BLaER1 (cell line): ENCODE data around the gene MLST8.

Experiments used
- H3K27ac ChIP-seq: shearing (Covaris generic); formaldehyde crosslinking; 2 replicates; pipeline ENCODE4 v1.8.1; 2022
- H3K27me3 ChIP-seq: shearing (Covaris generic); formaldehyde crosslinking; 2 replicates; pipeline ENCODE4 v1.8.1; 2022
- H3K36me3 ChIP-seq: shearing (Covaris generic); formaldehyde crosslinking; 2 replicates; pipeline ENCODE4 v1.8.1; 2022
- H3K4me1 ChIP-seq: shearing (Covaris generic); formaldehyde crosslinking; 2 replicates; pipeline ENCODE4 v1.8.1; 2022
- H3K4me2 ChIP-seq: shearing (Covaris generic); formaldehyde crosslinking; 2 replicates; pipeline ENCODE4 v1.8.1; 2022
- H3K4me3 ChIP-seq: shearing (Covaris generic); formaldehyde crosslinking; 2 replicates; pipeline ENCODE4 v1.8.1; 2022
- H3K9ac ChIP-seq: shearing (Covaris generic); formaldehyde crosslinking; 2 replicates; pipeline ENCODE4 v1.8.1; 2022
- H3K9me3 ChIP-seq: shearing (Covaris generic); formaldehyde crosslinking; 2 replicates; pipeline ENCODE4 v1.8.1; 2022
- H4K20me1 ChIP-seq: shearing (Covaris generic); formaldehyde crosslinking; 2 replicates; pipeline ENCODE4 v1.8.1; 2022
- Cebpa-rat ChIP-seq: shearing (Covaris generic); IDR thresholded peaks from 2 replicates; pipeline ENCODE4 v1.8.1; 2022

MLST8 gene

DNA sequence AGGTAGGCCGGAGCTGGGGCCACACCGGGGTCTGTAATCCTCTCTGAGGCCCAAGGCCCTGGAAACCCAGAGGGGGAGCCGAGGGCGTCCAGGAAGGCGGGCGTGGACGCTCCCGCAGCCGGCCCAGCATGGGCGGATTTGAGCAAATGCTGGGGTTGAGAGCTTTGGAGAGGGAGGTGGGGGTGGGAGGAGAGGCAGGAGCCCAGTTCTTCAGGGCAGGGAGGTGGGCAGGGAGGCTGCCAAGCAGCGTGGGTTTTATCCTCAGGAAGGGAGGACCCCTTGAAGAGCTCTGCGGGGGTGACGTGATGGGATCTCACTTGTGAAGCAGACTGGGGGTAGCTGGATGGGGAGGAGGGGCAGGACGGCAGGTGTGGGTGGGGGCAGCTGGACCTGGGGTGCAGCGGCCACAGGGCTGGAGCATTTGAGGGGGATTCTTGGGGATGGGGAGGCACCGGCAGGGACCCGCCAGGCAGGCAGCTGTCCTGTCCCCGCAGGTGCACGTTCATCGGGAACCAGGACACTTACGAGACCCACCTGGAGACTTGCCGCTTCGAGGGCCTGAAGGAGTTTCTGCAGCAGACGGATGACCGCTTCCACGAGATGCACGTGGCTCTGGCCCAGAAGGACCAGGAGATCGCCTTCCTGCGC, 32.4 kb upstream of the MLST8 start:
- no peak overlapping the region for H3K4me2 ChIP-seq
- H3K4me3 ChIP-seq, result no peak overlapping the region
- no peak for TF ChIP-seq Cebpa-rat
- peaks cover 43% of the 10 kb centered on the region for H3K4me1 ChIP-seq
- peaks cover 40% of the 10 kb centered on the region for H4K20me1 ChIP-seq
- H3K9ac ChIP-seq, result no peak overlapping the region
- H3K36me3 ChIP-seq, result peaks cover 78% of the 10 kb centered on the region
- H3K9me3 ChIP-seq, result no peaks in the 10 kb centered on the region
- no peak overlapping the region for H3K27ac ChIP-seq
- H3K27me3 ChIP-seq, result no peaks in the 10 kb centered on the region

GRCh38 chr16:2173366-2173765, 31.9 kb upstream of the MLST8 start:
- H3K4me2 ChIP-seq, result no peak overlapping the region
- peaks cover 5% of the 10 kb centered on the region for H3K9me3 ChIP-seq
- peaks cover 34% of the 10 kb centered on the region for H4K20me1 ChIP-seq
- no peak overlapping the region for H3K27ac ChIP-seq
- peaks cover 38% of the 10 kb centered on the region for H3K4me1 ChIP-seq
- no peak overlapping the region for H3K4me3 ChIP-seq
- H3K27me3 ChIP-seq, result no peaks in the 10 kb centered on the region
- peaks cover 78% of the 10 kb centered on the region for H3K36me3 ChIP-seq
- no peak for TF ChIP-seq Cebpa-rat
- no peak overlapping the region for H3K9ac ChIP-seq

DNA sequence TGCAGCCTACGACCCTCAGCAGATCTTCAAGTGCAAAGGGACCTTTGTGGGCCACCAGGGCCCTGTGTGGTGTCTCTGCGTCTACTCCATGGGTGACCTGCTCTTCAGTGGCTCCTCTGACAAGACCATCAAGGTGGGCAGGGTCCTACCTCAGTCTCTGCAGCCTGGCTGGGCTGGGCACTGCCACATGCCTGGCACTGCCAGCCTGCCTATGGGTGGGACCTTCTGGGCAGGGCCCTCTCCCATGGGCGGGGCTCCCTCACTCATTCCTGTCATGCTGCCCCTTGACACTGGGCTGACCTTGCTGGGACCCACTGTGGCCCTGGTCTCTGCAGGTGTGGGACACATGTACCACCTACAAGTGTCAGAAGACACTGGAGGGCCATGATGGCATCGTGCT, 31.3 kb upstream of the MLST8 start:
- Histone ChIP-seq H4K20me1 (peaks cover 29% of the 10 kb centered on the region), H3K36me3 (peaks cover 75% of the 10 kb centered on the region), H3K4me1 (peaks cover 32% of the 10 kb centered on the region), H3K27me3 (no peaks in the 10 kb centered on the region), H3K9me3 (peaks cover 7% of the 10 kb centered on the region), H3K9ac (no peak overlapping the region), H3K4me2 (no peak overlapping the region), H3K4me3 (no peak overlapping the region), H3K27ac (no peak overlapping the region)
- TF ChIP-seq Cebpa-rat, result no peak

- Histone ChIP-seq H3K27me3 (no peaks in the 10 kb centered on the region), H3K4me2 (no peak overlapping the region), H3K27ac (no peak overlapping the region), H3K36me3 (peaks cover 74% of the 10 kb centered on the region), H3K9ac (no peak overlapping the region), H3K9me3 (peaks cover 7% of the 10 kb centered on the region), H3K4me3 (no peak overlapping the region), H4K20me1 (peaks cover 22% of the 10 kb centered on the region; the same call in 1 of the 2 replicates), H3K4me1 (peaks cover 26% of the 10 kb centered on the region)
- TF ChIP-seq Cebpa-rat, result no peak
Observed at GRCh38 chr16:2174396-2175131, 30.7 kb upstream of the MLST8 start.

GRCh38 chr16:2175454-2175853, 29.8 kb upstream of the MLST8 start:
- Histone ChIP-seq H3K27me3 (no peaks in the 10 kb centered on the region), H3K36me3 (peaks cover 81% of the 10 kb centered on the region), H3K9me3 (peaks cover 7% of the 10 kb centered on the region), H3K4me2 (no peak overlapping the region), H3K9ac (no peak overlapping the region), H3K4me1 (peaks cover 17% of the 10 kb centered on the region), H3K4me3 (no peak overlapping the region), H3K27ac (no peak overlapping the region), H4K20me1 (peaks cover 22% of the 10 kb centered on the region)
- no peak for TF ChIP-seq Cebpa-rat

GRCh38 chr16:2176047-2176446, 29.2 kb upstream of the MLST8 start:
- peaks cover 79% of the 10 kb centered on the region for H3K36me3 ChIP-seq
- no peaks in the 10 kb centered on the region for H3K27me3 ChIP-seq
- peaks cover 7% of the 10 kb centered on the region for H3K9me3 ChIP-seq

DNA sequence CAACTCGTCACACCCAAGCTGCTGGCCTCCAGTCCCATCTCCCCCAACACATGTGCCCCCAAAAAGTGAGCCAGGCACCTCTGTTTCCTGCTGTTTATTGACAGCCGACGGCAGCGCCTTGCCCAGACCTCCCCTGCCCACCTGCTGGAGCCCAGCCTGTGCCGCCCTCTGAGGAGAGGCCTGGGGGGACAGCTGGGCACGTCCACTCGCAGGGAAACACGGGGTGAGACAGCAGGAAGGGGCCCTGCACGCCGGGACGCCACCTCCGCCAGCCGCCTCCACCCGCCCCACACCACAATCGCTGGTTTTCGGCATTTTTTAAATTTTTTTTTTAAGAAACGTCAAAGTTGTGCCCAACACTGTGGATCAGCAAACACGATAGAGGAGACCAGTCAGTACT, 28.2 kb upstream of the MLST8 start:
- Histone ChIP-seq H3K9me3 (peaks cover 7% of the 10 kb centered on the region), H3K4me1 (peaks cover 6% of the 10 kb centered on the region), H3K9ac (no peak overlapping the region), H3K27ac (no peak overlapping the region), H3K36me3 (peaks cover 68% of the 10 kb centered on the region), H3K4me2 (no peak overlapping the region), H3K4me3 (no peak overlapping the region), H3K27me3 (no peaks in the 10 kb centered on the region), H4K20me1 (peaks cover 22% of the 10 kb centered on the region)
- TF ChIP-seq Cebpa-rat, result no peak

More at GRCh38 chr16:2176047-2176446, 29.2 kb upstream of the MLST8 start:
- no peak overlapping the region for H3K4me2 ChIP-seq
- H3K4me3 ChIP-seq, result no peak overlapping the region
- H3K9ac ChIP-seq, result no peak overlapping the region
- H4K20me1 ChIP-seq, result peaks cover 26% of the 10 kb centered on the region
- H3K27ac ChIP-seq, result no peak overlapping the region
- TF ChIP-seq Cebpa-rat, result no peak
- H3K4me1 ChIP-seq, result peaks cover 11% of the 10 kb centered on the region

GRCh38 chr16:2177561-2177960, 27.7 kb upstream of the MLST8 start:
- H3K4me1 ChIP-seq, result peaks cover 10% of the 10 kb centered on the region
- no peak overlapping the region for H3K9ac ChIP-seq
- H4K20me1 ChIP-seq, result peaks cover 22% of the 10 kb centered on the region
- H3K27me3 ChIP-seq, result no peaks in the 10 kb centered on the region
- peaks cover 66% of the 10 kb centered on the region for H3K36me3 ChIP-seq
- no peak overlapping the region for H3K4me3 ChIP-seq
- no peak overlapping the region for H3K4me2 ChIP-seq
- H3K9me3 ChIP-seq, result peaks cover 7% of the 10 kb centered on the region
- H3K27ac ChIP-seq, result no peak overlapping the region
- no peak for TF ChIP-seq Cebpa-rat

- Histone ChIP-seq H3K4me1 (peaks cover 19% of the 10 kb centered on the region), H3K4me2 (no peak overlapping the region), H3K27me3 (no peaks in the 10 kb centered on the region), H3K4me3 (no peak overlapping the region), H3K36me3 (peaks cover 56% of the 10 kb centered on the region), H3K9me3 (peaks cover 7% of the 10 kb centered on the region), H3K9ac (no peak overlapping the region), H4K20me1 (peaks cover 29% of the 10 kb centered on the region), H3K27ac (no peak overlapping the region)
- TF ChIP-seq Cebpa-rat, result no peak
Observed at GRCh38 chr16:2178321-2179106, 26.7 kb upstream of the MLST8 start.

DNA sequence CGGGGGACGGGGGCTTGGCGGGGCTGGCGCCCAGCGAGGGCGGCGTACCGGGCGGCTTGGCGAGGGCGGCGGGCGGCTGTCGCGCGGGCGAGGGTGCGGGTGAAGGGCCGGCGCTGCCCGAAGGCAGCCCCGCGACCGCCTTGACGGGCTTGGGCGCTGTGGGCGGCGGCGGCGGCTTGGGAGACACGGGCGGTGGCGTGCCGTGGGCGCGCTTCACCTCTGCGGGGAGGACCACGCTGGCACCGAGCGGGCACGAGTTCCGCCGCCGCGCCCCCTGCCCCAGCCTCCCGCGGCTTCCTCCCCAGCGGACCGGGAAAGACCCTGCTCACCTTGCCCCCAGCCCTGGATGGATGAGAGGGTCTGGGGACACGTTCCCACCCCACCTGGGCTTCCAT, 26.1 kb upstream of the MLST8 start:
- Histone ChIP-seq H3K4me1 (peaks cover 25% of the 10 kb centered on the region), H3K4me3 (no peak overlapping the region)

More for the DNA sequence above, 26.1 kb upstream of the MLST8 start:
- Histone ChIP-seq H3K27me3 (no peaks in the 10 kb centered on the region), H3K27ac (no peak overlapping the region), H3K36me3 (peaks cover 51% of the 10 kb centered on the region), H3K4me2 (no peak overlapping the region), H3K9ac (no peak overlapping the region), H3K9me3 (peaks cover 7% of the 10 kb centered on the region), H4K20me1 (peaks cover 35% of the 10 kb centered on the region)
- no peak for TF ChIP-seq Cebpa-rat
